Natural killer cell (primary cell): ENCODE results near the gene ALDH1A3. TPM values are rescaled to one million over a fixed set of nuclear protein-coding genes. Genes with fewer than 3 reads are reported as not detected.

Experiments
- ATAC-seq, 3 donors: fragments of 150-1000 bp in 2 of 3; fragments of 200-7000 bp in 1 of 3; cut with Tn5 transposase; 1 replicate in 1 of 3; 2 replicates in 2 of 3; pipeline ENCODE4 v1.10.0; 2021; ENCODE audit warnings: mild to moderate bottlenecking in 2 of 3, moderate library complexity in 2 of 3
- DNase-seq, 2 donors: peaks; one replicate each; pipeline versions ENCODE4 v3.0.0 to v3.0.0-alpha.2; 2013 to 2021; ENCODE audit warnings: mixed read lengths in 1 of 2
- H3K27ac ChIP-seq: one replicate; pipeline ENCODE4 v1.5.1; 2013; ENCODE audit warnings: mild to moderate bottlenecking, low read length
- H3K27me3 ChIP-seq: one replicate; pipeline ENCODE4 v1.6.1; 2013; ENCODE audit warnings: low read length; ENCODE audit not compliant: control insufficient read depth, insufficient read depth
- H3K36me3 ChIP-seq: one replicate; pipeline ENCODE4 v1.6.1; 2013; ENCODE audit warnings: low read length; ENCODE audit not compliant: control insufficient read depth, insufficient read depth
- H3K4me1 ChIP-seq: one replicate; pipeline ENCODE4 v1.6.1; 2013; ENCODE audit warnings: low read length; ENCODE audit not compliant: control insufficient read depth, insufficient read depth
- H3K4me3 ChIP-seq: one replicate; pipeline ENCODE4 v1.5.1; 2013; ENCODE audit warnings: low read length
- H3K9me3 ChIP-seq: one replicate; pipeline ENCODE4 v1.6.1; 2013; ENCODE audit warnings: low read length; ENCODE audit not compliant: control insufficient read depth, insufficient read depth
- H3K27ac Mint-ChIP-seq, 2 donors: one replicate each; pipeline ENCODE4 v1.8.0; 2022; ENCODE audit warnings: mild to moderate bottlenecking in 2 of 2, mixed read lengths in 2 of 2, moderate library complexity in 1 of 2
- H3K27me3 Mint-ChIP-seq, 2 donors: one replicate each; pipeline ENCODE4 v1.8.0; 2022; ENCODE audit warnings: low read depth in 2 of 2, mixed read lengths in 2 of 2
- H3K36me3 Mint-ChIP-seq: one replicate; pipeline ENCODE4 v1.8.0; 2022; ENCODE audit warnings: mixed read lengths
- H3K4me1 Mint-ChIP-seq, 2 donors: one replicate each; pipeline ENCODE4 v1.8.0; 2022; ENCODE audit warnings: mixed read lengths in 2 of 2
- H3K4me3 Mint-ChIP-seq: one replicate; pipeline ENCODE4 v1.8.0; 2022; ENCODE audit warnings: mild to moderate bottlenecking, moderate library complexity, mixed read lengths
- H3K9me3 Mint-ChIP-seq, 2 donors: one replicate each; pipeline ENCODE4 v1.8.0; 2022; ENCODE audit warnings: mixed read lengths in 2 of 2
- CTCF ChIP-seq: fragments of 200-600 bp; IDR thresholded peaks from one replicate; pipeline ENCODE4 v1.8.0; 2022; ENCODE audit warnings: antibody characterized with exemption
- WGBS: methylation state at CpG from one replicate; pipeline ENCODE4 v1.1.7; 2013; ENCODE audit warnings: missing lambda C conversion rate; ENCODE audit not compliant: insufficient coverage; 5-methylcytosine and 5-hydroxymethylcytosine counted together
- intact Hi-C: fragments of 100-400 bp; cut with micrococcal nuclease; formaldehyde crosslinking; loops from one replicate; pipeline ENCODE4 v1.14.2; 2022
- total RNA-seq, 4 donors: library from RNA; stranded (reverse); fragments of 120-200 nt in 1 of 4; gene quantifications; one replicate each; pipeline versions ENCODE4 v1.2.3 to v1.2.4, GENCODE V29; 2013 to 2022

The ALDH1A3 gene
- total RNA-seq, 3 donors from 2014 or later (not counting 1 experiment from before 2014, with no cell fraction given): not detected

GRCh38 chr15:100899601-100900000 lies 20.0 kb downstream of the ALDH1A3 start:
- H3K27ac ChIP-seq: no peak overlapping the region
- H3K27me3 ChIP-seq: no peaks in the 10 kb centered on the region
- H3K4me3 Mint-ChIP-seq: no peak overlapping the region
- H3K36me3 ChIP-seq: no peaks in the 10 kb centered on the region
- TF ChIP-seq CTCF: no peak
- intact Hi-C loops: no loop called here
- H3K4me1 Mint-ChIP-seq: no peaks in the 10 kb centered on the region
- H3K27ac Mint-ChIP-seq: no peak overlapping the region
- H3K27me3 Mint-ChIP-seq: peaks cover 5 to 13% of the 10 kb centered on the region in 2 donors
- ATAC-seq (no peak), DNase-seq (no peak)
- peaks cover 4% of the 10 kb centered on the region for H3K4me1 ChIP-seq
- H3K36me3 Mint-ChIP-seq: no peaks in the 10 kb centered on the region
- no peaks in the 10 kb centered on the region for H3K9me3 ChIP-seq
- H3K4me3 ChIP-seq: no peak overlapping the region
- no peaks in the 10 kb centered on the region for H3K9me3 Mint-ChIP-seq
- WGBS: 77% methylated on average over 5 of the region's 5 CpGs

- Histone ChIP-seq H3K27ac (no peak overlapping the region), H3K36me3 (no peaks in the 10 kb centered on the region), H3K4me3 (no peak overlapping the region), H3K27me3 (no peaks in the 10 kb centered on the region), H3K4me1 (peaks cover 4% of the 10 kb centered on the region), H3K9me3 (no peaks in the 10 kb centered on the region)
- intact Hi-C loops: no loop called here
- Mint-ChIP-seq H3K9me3 (no peaks in the 10 kb centered on the region), H3K4me3 (no peak overlapping the region), H3K27ac (no peak overlapping the region), H3K4me1 (no peaks in the 10 kb centered on the region), H3K36me3 (no peaks in the 10 kb centered on the region), H3K27me3 (peaks cover 11 to 13% of the 10 kb centered on the region in 2 donors)
- DNase-seq (no peak), ATAC-seq (no peak)
- TF ChIP-seq CTCF: no peak
- WGBS: 90% methylated on average over 12 of the region's 13 CpGs
These were observed 20.6 kb downstream of the ALDH1A3 start for GRCh38 chr15:100900136-100900794.

GRCh38 chr15:100900795-100901169 lies 21.2 kb downstream of the ALDH1A3 start:
- H3K27ac Mint-ChIP-seq: no peak overlapping the region
- WGBS: 87% methylated on average over 9 of the region's 9 CpGs
- intact Hi-C loops: no loop called here
- H3K27me3 ChIP-seq: no peaks in the 10 kb centered on the region
- H3K4me3 Mint-ChIP-seq: no peak overlapping the region
- no peak overlapping the region for H3K4me3 ChIP-seq
- H3K9me3 ChIP-seq: no peaks in the 10 kb centered on the region
- H3K4me1 ChIP-seq: peaks cover 4% of the 10 kb centered on the region
- no peak for TF ChIP-seq CTCF
- no peaks in the 10 kb centered on the region for H3K4me1 Mint-ChIP-seq
- H3K9me3 Mint-ChIP-seq: no peaks in the 10 kb centered on the region
- no peaks in the 10 kb centered on the region for H3K36me3 Mint-ChIP-seq
- no peak for ATAC-seq
- peaks cover 10 to 13% of the 10 kb centered on the region in 2 donors for H3K27me3 Mint-ChIP-seq
- H3K36me3 ChIP-seq: no peaks in the 10 kb centered on the region
- no peak overlapping the region for H3K27ac ChIP-seq
- no peak for DNase-seq

GRCh38 chr15:100901296-100901695 lies 21.7 kb downstream of the ALDH1A3 start:
- Mint-ChIP-seq H3K36me3 (no peaks in the 10 kb centered on the region), H3K9me3 (no peaks in the 10 kb centered on the region), H3K4me3 (no peak overlapping the region), H3K27me3 (peaks cover 10 to 13% of the 10 kb centered on the region in 2 donors), H3K27ac (no peak overlapping the region), H3K4me1 (no peaks in the 10 kb centered on the region)
- Histone ChIP-seq H3K4me3 (no peak overlapping the region), H3K9me3 (no peaks in the 10 kb centered on the region), H3K27me3 (no peaks in the 10 kb centered on the region), H3K4me1 (peaks cover 4% of the 10 kb centered on the region), H3K36me3 (no peaks in the 10 kb centered on the region), H3K27ac (no peak overlapping the region)
- no peak for TF ChIP-seq CTCF
- 93% methylated on average over 2 of the region's 3 CpGs for WGBS
- DNase-seq (no peak), ATAC-seq (no peak)
- intact Hi-C loops: no loop called here
